ENCODE results near the gene HABP4. TPM values are rescaled to one million over a fixed set of nuclear protein-coding genes. Genes with fewer than 3 reads are reported as not detected.

Gene HABP4
- total RNA-seq, 1 donor from 2014 or later: 10.3 TPM

- peaks cover 12% of the 10 kb centered on the region for H3K4me1 ChIP-seq
- no peak for TF ChIP-seq CTCF (IDR thresholded peaks at IDR 0.05)
- ATAC-seq: peak; percentile 63
Observed at GRCh38 chr9:96495341-96495740, 45.4 kb downstream of the HABP4 start.

GRCh38 chr9:96496368-96497116, 46.6 kb downstream of the HABP4 start:
- DNase-seq: no peak
- no peaks in the 10 kb centered on the region for H3K36me3 ChIP-seq
- no peak overlapping the region for H3K4me3 ChIP-seq
- no peak for TF ChIP-seq CTCF (IDR thresholded peaks at IDR 0.05)
- intact Hi-C loops (cut with DNase I): no loop called here
- no peaks in the 10 kb centered on the region for H3K27me3 ChIP-seq
- no peak for ATAC-seq
- H3K27ac ChIP-seq: no peak overlapping the region
- H3K4me1 ChIP-seq: peaks cover 7% of the 10 kb centered on the region
- H3K9me3 ChIP-seq: no peaks in the 10 kb centered on the region

More at GRCh38 chr9:96495341-96495740, 45.4 kb downstream of the HABP4 start:
- H3K4me3 ChIP-seq: no peak overlapping the region
- intact Hi-C loops (cut with DNase I): no loop called here
- no peaks in the 10 kb centered on the region for H3K27me3 ChIP-seq
- peak; percentile 74 for DNase-seq
- peaks cover 6% of the 10 kb centered on the region for H3K36me3 ChIP-seq
- H3K27ac ChIP-seq: no peak overlapping the region
- no peaks in the 10 kb centered on the region for H3K9me3 ChIP-seq

GRCh38 chr9:96497117-96497399, 47.1 kb downstream of the HABP4 start:
- Histone ChIP-seq H3K27me3 (no peaks in the 10 kb centered on the region), H3K27ac (no peak overlapping the region), H3K36me3 (no peaks in the 10 kb centered on the region), H3K4me3 (no peak overlapping the region), H3K4me1 (peaks cover 2% of the 10 kb centered on the region), H3K9me3 (no peaks in the 10 kb centered on the region)
- ATAC-seq (no peak), DNase-seq (no peak)
- TF ChIP-seq CTCF (IDR thresholded peaks at IDR 0.05): no peak
- intact Hi-C loops (cut with DNase I): no loop called here

GRCh38 chr9:96498796-96499195, 48.8 kb downstream of the HABP4 start:
- H3K4me3 ChIP-seq: no peak overlapping the region
- no peak overlapping the region for H3K27ac ChIP-seq
- H3K27me3 ChIP-seq: no peaks in the 10 kb centered on the region
- H3K9me3 ChIP-seq: no peaks in the 10 kb centered on the region
- H3K36me3 ChIP-seq: no peaks in the 10 kb centered on the region
- TF ChIP-seq CTCF (IDR thresholded peaks at IDR 0.05): no peak
- ATAC-seq (no peak), DNase-seq (no peak)
- intact Hi-C loops (cut with DNase I): no loop called here
- no peaks in the 10 kb centered on the region for H3K4me1 ChIP-seq

- H3K36me3 ChIP-seq: no peaks in the 10 kb centered on the region
- TF ChIP-seq CTCF (IDR thresholded peaks at IDR 0.05): no peak
- no peaks in the 10 kb centered on the region for H3K4me1 ChIP-seq
- no peaks in the 10 kb centered on the region for H3K9me3 ChIP-seq
- ATAC-seq: no peak
- H3K27me3 ChIP-seq: no peaks in the 10 kb centered on the region
- no peak overlapping the region for H3K27ac ChIP-seq
- no peak overlapping the region for H3K4me3 ChIP-seq
- no peak for DNase-seq
- intact Hi-C loops (cut with DNase I): no loop called here
Observed at GRCh38 chr9:96499257-96499656, 49.3 kb downstream of the HABP4 start.
